C1 segment of cervical spinal cord (tissue), 14 donors: ENCODE measurements around the gene FBXL2.
"Not testable (repeated sequence)": the region's sequence is repeated elsewhere in the genome, so short reads cannot be mapped to it uniquely, and the experiment has no call there.

Source experiments
- DNase-seq, 14 donors: peaks; one replicate each; lab custom pipeline; 2025; lab: John Stamatoyannopoulos, UW

Gene FBXL2

GRCh38 chr3:33428734-33429133 is 151.5 kb downstream of the FBXL2 start:
- no peak for DNase-seq

GRCh38 chr3:33429306-33429705 is 152.1 kb downstream of the FBXL2 start:
- DNase-seq: not testable (repeated sequence)

- no peak for DNase-seq
Observed at GRCh38 chr3:33430061-33430460, 152.8 kb downstream of the FBXL2 start.

- DNase-seq: no peak
Observed at GRCh38 chr3:33430571-33430970, 153.3 kb downstream of the FBXL2 start.

GRCh38 chr3:33433843-33434242 is 156.6 kb downstream of the FBXL2 start:
- no peak for DNase-seq
